ENCODE data around the gene ETV3.

- TF ChIP-seq CTCF (IDR thresholded peaks at IDR 0.05; ENCODE audit: low read depth, low read length, poor library complexity, severe bottlenecking): no peak
- TF ChIP-seq EZH2phosphoT487 (IDR thresholded peaks at IDR 0.05; ENCODE audit: borderline replicate concordance, low read length): no peak
Measured at GRCh38 chr1:157087030-157087429, 51.2 kb downstream of the ETV3 start.
